ENCODE data around the gene MACIR.

GRCh38 chr5:103327893-103328292 lies 69.3 kb downstream of the MACIR start:
- no peak for TF ChIP-seq GABPB1 (CRISPR knock-in tag; IDR thresholded peaks at IDR 0.05)
- no peak for TF ChIP-seq TEAD4 (CRISPR knock-in tag; IDR thresholded peaks at IDR 0.05)
- TF ChIP-seq ZNF281 (CRISPR knock-in tag; IDR thresholded peaks at IDR 0.05): no peak
- no peak for TF ChIP-seq E2F5 (CRISPR knock-in tag; IDR thresholded peaks at IDR 0.05)
- no peak for TF ChIP-seq CTCF (IDR thresholded peaks at IDR 0.05)
- TF ChIP-seq ZNF396 (CRISPR knock-in tag; IDR thresholded peaks at IDR 0.05; ENCODE audit: borderline replicate concordance): no peak
- TF ChIP-seq PRRX2 (CRISPR knock-in tag; IDR thresholded peaks at IDR 0.05): no peak
- no peak for TF ChIP-seq NFYB (CRISPR knock-in tag; conservative IDR thresholded peaks at IDR 0.05; ENCODE audit: low read depth)
- TF ChIP-seq STAT6 (CRISPR knock-in tag; conservative IDR thresholded peaks at IDR 0.05; ENCODE audit: low read depth): no peak
